SK-N-MC (cell line): ENCODE data around the gene SPATA13.
"Not testable (repeated sequence)": the region's sequence is repeated elsewhere in the genome, so short reads cannot be mapped to it uniquely, and the experiment has no call there.

ENCODE experiments used
- DNase-seq: peaks from one replicate; pipeline ENCODE4 v3.0.0-alpha.2; 2011; ENCODE audit warnings: low read depth, low spot score
- H3K27ac ChIP-seq: fragments of 200-600 bp; sonication (generic); 2 replicates; pipeline ENCODE4 v1.5.1; 2016; ENCODE audit warnings: mixed run types
- H3K36me3 ChIP-seq: fragments of 200-600 bp; sonication (generic); 2 replicates; pipeline ENCODE4 v1.6.1; 2017; ENCODE audit warnings: antibody characterized with exemption, low read length, mixed read lengths; ENCODE audit not compliant: insufficient read depth
- H3K4me3 ChIP-seq: fragments of 200-600 bp; sonication (generic); 2 replicates; pipeline ENCODE4 v1.5.1; 2016
- H3K9ac ChIP-seq: fragments of 200-600 bp; sonication (generic); 2 replicates; pipeline ENCODE4 v1.8.0; 2017; ENCODE audit warnings: mixed run types, mixed read lengths; ENCODE audit not compliant: insufficient read length
- H3K9me3 ChIP-seq: fragments of 200-600 bp; sonication (generic); 2 replicates; pipeline ENCODE4 v1.6.1; 2017; ENCODE audit warnings: low read depth, mild to moderate bottlenecking, antibody characterized with exemption, low read length, moderate library complexity, mixed read lengths
- EZH2 ChIP-seq: fragments of 200-600 bp; sonication (generic); IDR thresholded peaks from one replicate; pipeline ENCODE4 v1.6.1; 2017; ENCODE audit warnings: antibody characterized with exemption
- FOXP2 ChIP-seq: optimal IDR thresholded peaks from 2 replicates; pipeline ENCODE3; 2011; ENCODE audit warnings: mild to moderate bottlenecking, moderate library complexity; ENCODE audit not compliant: insufficient read depth; ENCODE audit errors: extremely low read length, control extremely low read depth
- POLR2AphosphoS5 ChIP-seq: IDR thresholded peaks from 2 replicates; pipeline ENCODE4 v1.6.1; 2012; ENCODE audit warnings: mild to moderate bottlenecking, low read depth, low read length, borderline replicate concordance

Gene SPATA13

DNA sequence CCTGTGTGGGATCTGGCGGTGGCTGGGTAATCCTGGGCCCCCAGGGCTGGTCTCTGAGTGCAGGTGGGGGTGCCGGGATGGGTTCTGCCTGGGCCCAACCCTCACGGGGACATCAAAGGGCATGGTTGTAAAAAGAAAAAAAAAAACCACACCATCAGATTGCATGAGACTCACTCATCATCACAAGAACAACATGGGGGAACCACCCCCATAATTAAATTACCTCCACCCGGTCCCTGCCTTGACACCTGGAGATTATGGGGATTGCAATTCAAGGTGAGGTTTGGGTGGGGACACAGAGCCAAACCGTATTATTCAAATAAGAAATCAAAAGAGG is 163.2 kb downstream of the SPATA13 start:
- DNase-seq = no peak
- Histone ChIP-seq H3K4me3 (no peak overlapping the region), H3K9ac (no peak overlapping the region), H3K9me3 (no peaks in the 10 kb centered on the region), H3K27ac (no peak overlapping the region), H3K36me3 (no peaks in the 10 kb centered on the region)
- TF ChIP-seq EZH2 = no peak
- TF ChIP-seq POLR2AphosphoS5 = no peak
- no peak for TF ChIP-seq FOXP2

DNA sequence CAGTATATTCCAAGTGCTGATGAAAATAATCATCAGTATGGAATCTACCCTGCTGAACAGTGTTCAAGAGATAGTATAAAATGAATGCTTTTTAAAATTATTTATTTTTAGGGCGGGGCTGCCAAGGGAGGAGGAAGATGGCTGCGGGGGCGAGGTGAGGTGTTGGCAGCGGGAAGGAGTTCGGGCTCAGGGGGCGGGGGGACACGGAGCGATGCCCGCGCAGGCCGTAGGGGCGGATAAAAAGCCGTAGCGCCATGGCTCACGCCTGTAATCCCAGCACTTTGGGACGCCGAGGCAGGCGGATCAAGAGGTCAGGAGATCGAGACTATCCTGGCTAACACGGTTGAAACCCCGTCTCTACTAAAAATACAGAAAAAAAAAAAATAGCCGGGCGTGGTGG is 167.1 kb downstream of the SPATA13 start:
- H3K4me3 ChIP-seq, H3K9ac ChIP-seq: not testable (repeated sequence)

DNA sequence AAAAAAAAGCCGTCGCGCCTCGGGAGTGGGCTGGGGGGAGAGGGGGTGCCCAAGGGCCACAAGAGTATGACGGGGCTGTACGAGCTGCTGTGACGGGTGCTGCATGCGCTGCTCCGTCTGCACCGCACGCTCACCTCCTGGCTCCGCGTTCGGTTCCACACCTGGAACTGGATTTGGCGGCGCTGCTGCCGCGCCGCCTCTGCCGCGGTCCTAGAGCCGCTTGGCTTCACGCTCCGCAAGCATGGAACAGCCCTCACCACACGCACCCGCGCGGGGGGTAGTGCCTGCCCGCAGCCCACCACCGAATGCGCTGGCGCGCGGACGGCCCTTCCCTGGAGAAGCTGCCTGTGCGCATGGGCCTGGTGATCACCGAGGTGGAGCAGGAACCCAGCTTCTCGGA is 167.6 kb downstream of the SPATA13 start:
- Histone ChIP-seq H3K27ac (no peak overlapping the region), H3K9me3 (no peaks in the 10 kb centered on the region), H3K4me3 (no peak overlapping the region), H3K9ac (no peak overlapping the region), H3K36me3 (no peaks in the 10 kb centered on the region)
- no peak for DNase-seq
- TF ChIP-seq FOXP2 = no peak
- TF ChIP-seq EZH2 = no peak
- no peak for TF ChIP-seq POLR2AphosphoS5

More for the DNA sequence above, 167.1 kb downstream of the SPATA13 start:
- not testable (repeated sequence) for H3K36me3 ChIP-seq, DNase-seq, H3K9me3 ChIP-seq, H3K27ac ChIP-seq

DNA sequence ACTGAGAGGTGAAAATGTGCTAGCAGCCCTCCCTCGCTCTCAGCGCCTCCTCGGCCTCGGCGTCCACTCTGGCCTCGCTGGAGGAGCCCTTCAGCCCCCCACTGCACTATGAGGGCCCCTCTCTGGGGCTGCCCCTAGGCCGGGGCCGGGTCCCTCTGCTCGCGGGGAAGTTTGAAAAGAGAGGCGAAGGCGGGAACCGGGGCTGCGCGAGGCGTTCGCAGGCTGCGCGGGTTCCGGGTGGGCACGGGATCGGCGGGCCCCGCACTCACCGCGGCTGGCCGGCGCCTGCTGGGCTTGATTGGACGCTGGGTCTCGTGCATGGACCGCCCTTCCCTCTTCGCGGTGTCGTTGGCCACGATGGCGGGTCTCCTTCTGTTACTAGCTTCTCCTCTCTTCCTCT is 178.2 kb downstream of the SPATA13 start:
- DNase-seq = no peak
- Histone ChIP-seq H3K9me3 (no peaks in the 10 kb centered on the region), H3K9ac (no peak overlapping the region), H3K36me3 (no peaks in the 10 kb centered on the region), H3K27ac (no peak overlapping the region), H3K4me3 (no peak overlapping the region)
- TF ChIP-seq POLR2AphosphoS5 (no peak), FOXP2 (no peak), EZH2 (no peak)

DNA sequence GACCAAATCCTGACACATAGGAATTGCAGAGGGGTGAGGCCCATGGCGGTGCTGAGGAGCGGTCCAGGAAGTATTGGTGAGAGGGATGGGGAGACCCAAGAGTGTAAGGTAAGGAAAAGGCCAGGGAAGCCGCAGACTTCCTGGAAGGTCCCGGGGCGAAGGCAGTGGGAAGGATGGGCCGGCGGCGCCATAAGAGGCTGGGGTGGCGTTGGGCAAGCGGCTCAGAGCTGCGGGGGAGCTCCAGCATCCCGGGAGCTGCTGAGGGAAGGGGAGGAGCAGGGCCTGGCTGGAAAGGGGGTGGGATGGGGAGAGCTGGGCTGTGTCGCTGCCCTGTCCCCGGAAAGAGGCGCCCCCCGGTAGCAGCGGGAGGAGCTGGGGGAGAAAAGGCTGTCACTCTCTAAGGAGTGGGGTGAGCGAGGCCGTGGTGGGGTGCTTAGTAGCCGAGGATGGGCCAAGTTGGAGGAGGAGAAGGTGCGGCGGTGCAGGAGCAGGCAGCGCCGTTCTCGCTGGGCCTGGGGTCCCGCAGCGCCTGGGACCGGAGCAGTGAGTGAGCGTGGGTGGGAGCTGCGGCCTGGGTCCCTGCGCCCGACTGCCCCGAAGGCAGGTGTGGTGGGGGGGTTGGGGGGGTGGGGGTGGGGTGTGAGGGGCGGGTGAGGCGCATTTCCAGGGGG is 179.6 kb downstream of the SPATA13 start:
- no peak for DNase-seq
- no peaks in the 10 kb centered on the region for H3K36me3 ChIP-seq
- no peak overlapping the region for H3K4me3 ChIP-seq
- no peak overlapping the region for H3K27ac ChIP-seq
- H3K9ac ChIP-seq = no peak overlapping the region
- TF ChIP-seq FOXP2 = no peak
- no peak for TF ChIP-seq EZH2
- TF ChIP-seq POLR2AphosphoS5 = no peak
- H3K9me3 ChIP-seq = no peaks in the 10 kb centered on the region

DNA sequence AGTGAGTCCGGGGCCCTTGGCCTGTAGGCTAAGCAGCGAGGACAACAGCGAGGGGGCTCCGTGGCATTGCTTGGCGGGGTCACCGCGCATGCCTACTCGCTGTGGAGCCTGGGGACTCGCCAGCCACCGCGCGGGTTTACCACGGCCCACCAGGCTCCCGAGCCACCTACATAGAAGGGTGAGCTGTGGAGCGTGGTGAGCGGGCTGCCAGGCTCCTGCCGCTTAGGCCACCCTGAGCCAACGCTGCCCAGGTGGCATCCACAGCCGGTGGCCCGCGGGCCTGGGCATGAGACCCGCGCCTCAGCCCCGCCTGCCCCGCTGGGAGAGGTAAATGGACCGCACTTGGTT is 180.1 kb downstream of the SPATA13 start:
- DNase-seq = no peak
- Histone ChIP-seq H3K9me3 (no peaks in the 10 kb centered on the region), H3K27ac (no peak overlapping the region), H3K36me3 (no peaks in the 10 kb centered on the region), H3K9ac (no peak overlapping the region), H3K4me3 (no peak overlapping the region)
- TF ChIP-seq EZH2 (no peak), POLR2AphosphoS5 (no peak), FOXP2 (no peak)

DNA sequence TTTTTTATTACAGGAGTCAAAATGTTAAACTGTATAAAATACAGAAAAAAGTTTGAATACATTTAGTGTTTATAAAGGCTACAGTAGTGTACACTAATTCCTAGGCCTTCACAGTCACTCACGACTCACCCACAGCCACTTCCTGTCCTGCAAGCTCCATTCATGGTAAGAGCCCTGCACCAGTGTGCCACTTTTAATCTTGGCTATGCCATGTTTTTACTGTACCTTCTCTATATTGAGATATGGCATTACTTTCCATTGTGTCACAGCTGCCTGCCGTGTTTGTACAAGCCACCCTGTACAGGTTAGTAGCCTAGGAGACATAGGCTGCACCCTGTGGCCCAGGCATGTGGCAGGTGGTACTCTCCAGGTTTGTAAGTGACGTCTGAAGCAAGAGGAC is 180.9 kb downstream of the SPATA13 start:
- Histone ChIP-seq H3K27ac (no peak overlapping the region), H3K9ac (no peak overlapping the region), H3K4me3 (no peak overlapping the region), H3K36me3 (no peaks in the 10 kb centered on the region), H3K9me3 (no peaks in the 10 kb centered on the region)
- TF ChIP-seq FOXP2 (no peak), EZH2 (no peak), POLR2AphosphoS5 (no peak)
- no peak for DNase-seq

DNA sequence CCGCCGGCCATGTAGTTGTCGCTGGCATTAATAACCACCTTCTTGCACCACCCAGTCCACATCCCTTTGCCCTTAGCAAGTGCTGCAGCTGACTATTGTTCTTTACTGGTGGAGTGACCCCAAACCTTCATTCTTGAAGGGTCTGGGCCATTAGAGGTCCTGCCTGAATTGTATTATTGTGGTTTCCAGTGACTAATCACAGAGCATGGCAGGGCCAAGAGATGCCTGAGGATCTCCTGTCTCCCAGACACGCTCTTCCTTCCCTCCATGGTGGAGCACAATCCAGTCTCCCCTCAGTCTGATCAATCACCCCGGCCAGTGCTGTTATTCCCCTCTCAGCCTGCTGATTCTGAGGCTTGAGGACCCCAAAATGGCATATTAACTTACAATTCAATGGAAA is 187.9 kb downstream of the SPATA13 start:
- Histone ChIP-seq H3K9me3 (no peaks in the 10 kb centered on the region), H3K36me3 (no peaks in the 10 kb centered on the region), H3K27ac (no peak overlapping the region), H3K9ac (no peak overlapping the region), H3K4me3 (no peak overlapping the region)
- TF ChIP-seq FOXP2 (no peak), POLR2AphosphoS5 (no peak), EZH2 (no peak)
- no peak for DNase-seq

DNA sequence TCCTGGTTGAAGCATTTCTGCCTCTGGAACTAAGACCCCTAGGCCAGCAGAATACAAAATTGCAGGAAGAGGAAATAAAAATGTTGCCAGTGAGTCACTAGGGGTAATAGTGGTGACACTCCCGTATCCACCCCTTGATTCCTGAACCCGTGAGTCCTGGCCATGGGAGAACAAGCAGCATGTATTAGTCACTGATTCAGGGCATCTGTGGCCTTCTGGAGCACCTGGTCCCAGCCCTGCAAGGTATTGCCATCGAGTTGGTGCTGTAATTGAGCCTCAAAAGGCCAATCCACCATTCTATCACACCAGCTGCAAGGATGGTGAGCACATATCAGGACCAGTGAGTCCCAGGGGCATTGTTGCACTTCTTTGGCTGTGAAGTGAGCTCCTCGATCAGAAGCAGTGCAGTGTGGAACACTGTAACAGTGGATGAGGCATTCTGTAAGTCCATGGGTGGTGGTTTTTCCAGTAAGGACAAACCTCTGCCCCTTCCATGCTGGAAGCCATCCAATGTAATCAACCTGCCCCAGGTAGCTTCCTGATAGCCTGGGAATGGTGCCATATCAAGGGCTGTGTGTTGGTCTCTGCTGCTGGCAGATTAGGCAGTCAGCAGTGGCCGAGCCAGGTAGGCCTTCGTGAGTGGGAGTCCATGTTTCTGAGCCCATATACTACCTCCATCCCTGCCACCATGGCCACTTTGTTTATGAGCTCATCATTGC is 188.4 kb downstream of the SPATA13 start:
- Histone ChIP-seq H3K4me3 (no peak overlapping the region), H3K9me3 (no peaks in the 10 kb centered on the region), H3K36me3 (no peaks in the 10 kb centered on the region), H3K27ac (no peak overlapping the region), H3K9ac (no peak overlapping the region)
- no peak for DNase-seq
- TF ChIP-seq EZH2 (no peak), POLR2AphosphoS5 (no peak), FOXP2 (no peak)

DNA sequence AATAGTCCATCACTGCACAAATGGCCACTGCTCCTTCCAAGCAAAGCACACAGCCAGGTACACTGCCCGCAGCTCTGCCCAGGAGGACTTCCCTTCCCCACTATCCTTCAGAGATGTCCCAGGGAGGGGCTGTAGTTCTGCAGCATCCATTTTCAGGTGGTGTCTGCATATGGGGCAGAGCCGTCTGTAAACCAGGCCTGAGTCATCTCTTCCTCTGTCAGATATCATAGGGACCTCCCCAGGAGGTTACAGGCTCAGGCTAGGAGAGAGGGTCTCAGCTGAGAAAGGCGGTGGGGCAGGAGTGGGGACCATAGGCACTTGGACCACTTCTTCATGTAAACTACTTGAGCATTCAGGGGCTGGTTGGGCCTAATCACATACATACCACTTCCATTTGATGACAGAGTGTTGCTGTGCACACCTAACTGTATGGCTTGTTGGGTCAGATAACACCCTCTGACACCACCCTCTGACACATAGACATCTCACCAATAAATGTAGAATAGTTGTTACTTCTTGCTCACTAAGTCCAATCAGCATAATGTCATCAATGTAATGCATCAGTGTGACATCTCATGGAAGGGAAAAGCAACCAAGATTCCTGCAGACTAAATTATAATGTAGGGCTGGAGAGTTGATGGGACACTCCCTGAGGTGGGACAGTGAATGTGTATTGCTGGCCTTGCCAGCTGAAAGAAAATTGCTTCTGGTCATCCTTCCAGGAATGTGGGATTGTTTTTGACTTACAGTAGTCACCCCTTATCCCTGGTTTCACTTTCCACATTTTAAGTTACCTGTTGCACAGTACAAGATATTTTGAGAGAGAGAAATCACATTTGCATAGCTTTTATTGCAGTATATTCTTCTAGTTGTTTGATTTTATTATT is 189.5 kb downstream of the SPATA13 start:
- H3K36me3 ChIP-seq, H3K9ac ChIP-seq, H3K27ac ChIP-seq, DNase-seq, H3K9me3 ChIP-seq, H3K4me3 ChIP-seq: not testable (repeated sequence)
